Stimulated activated naive B cell treated with anti-CD40 and anti-IgM and Interleukin-4, amounts not matched to agents 10 μg/mL and 1 μg/mL and 100 μg/mL, for 72 hours (primary cell): Measurements from ENCODE around the gene EEFSEC.

ENCODE experiments used
- ATAC-seq, 2 donors: fragments of 150-1000 bp; cut with Tn5 transposase; replicated peaks; 2 replicates each; pipeline ENCODE4 v1.10.0; 2021; ENCODE audit warnings: moderate library complexity in 1 of 2
- DNase-seq: peaks from one replicate; pipeline ENCODE4 v3.0.0; 2021
- H3K27ac Mint-ChIP-seq: one replicate; pipeline ENCODE4 v1.8.0; 2022; ENCODE audit warnings: mild to moderate bottlenecking, mixed read lengths
- H3K27me3 Mint-ChIP-seq, 2 donors: one replicate each; pipeline ENCODE4 v1.8.0; 2022; ENCODE audit warnings: mixed read lengths in 2 of 2
- H3K36me3 Mint-ChIP-seq, 2 donors: one replicate each; pipeline ENCODE4 v1.8.0; 2022; ENCODE audit warnings: mixed read lengths in 2 of 2, mild to moderate bottlenecking in 1 of 2
- H3K4me1 Mint-ChIP-seq, 2 donors: one replicate each; pipeline ENCODE4 v1.8.0; 2022; ENCODE audit warnings: mixed read lengths in 2 of 2, mild to moderate bottlenecking in 1 of 2
- H3K4me3 Mint-ChIP-seq, 2 donors: one replicate each; pipeline ENCODE4 v1.8.0; 2022; ENCODE audit warnings: mild to moderate bottlenecking in 2 of 2, mixed read lengths in 2 of 2, moderate library complexity in 1 of 2
- H3K9me3 Mint-ChIP-seq, 2 donors: one replicate each; pipeline ENCODE4 v1.8.0; 2022; ENCODE audit warnings: mixed read lengths in 2 of 2, mild to moderate bottlenecking in 1 of 2

EEFSEC gene

DNA sequence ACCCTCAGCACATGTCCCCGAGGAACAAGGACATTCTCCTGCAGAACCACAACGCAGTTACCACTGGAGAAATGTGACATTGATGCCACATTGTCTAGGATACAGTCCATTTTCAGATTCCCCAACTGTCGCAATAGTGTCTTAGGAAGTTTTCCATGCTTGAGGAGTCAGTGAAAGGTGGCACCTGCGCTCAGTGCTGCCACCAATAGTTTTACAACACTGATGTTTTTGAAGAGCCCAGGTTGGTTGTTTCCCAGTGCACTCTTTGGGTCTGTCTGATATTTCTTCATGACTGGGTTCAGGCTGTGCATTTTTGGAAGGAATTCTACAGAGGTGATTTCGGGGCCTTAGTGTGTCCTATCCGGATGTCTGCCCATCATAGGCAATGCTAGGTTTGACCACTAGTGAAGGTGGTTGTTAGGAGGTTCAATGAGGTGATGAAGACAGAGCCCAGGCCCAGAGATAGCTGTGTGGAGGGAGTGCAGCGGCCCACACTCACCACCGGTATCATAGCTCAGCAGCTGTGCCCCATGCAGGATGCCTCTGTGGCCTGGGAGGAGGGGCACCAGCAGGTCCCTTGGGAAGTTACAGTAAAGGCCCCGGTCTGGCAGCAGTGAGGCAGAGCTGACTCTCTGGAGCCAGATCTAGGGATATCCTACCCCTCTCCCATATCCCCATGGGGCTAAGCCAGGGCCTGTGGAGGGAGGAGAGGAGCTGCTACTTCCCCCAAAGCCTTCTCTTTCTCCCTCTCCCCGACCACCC lies 216.8 kb downstream of the EEFSEC start:
- peak; percentile 41 for DNase-seq
- Mint-ChIP-seq H3K27ac (peak overlapping the region; percentile 73), H3K4me3 (no peak overlapping the region), H3K36me3 (peaks cover 24 to 44% of the 10 kb centered on the region in 2 donors), H3K27me3 (no peaks in the 10 kb centered on the region), H3K9me3 (no peaks in the 10 kb centered on the region), H3K4me1 (peaks cover 49 to 77% of the 10 kb centered on the region in 2 donors)
- ATAC-seq, result peak; percentile 77 to 81

GRCh38 chr3:128372281-128372680 lies 219.0 kb downstream of the EEFSEC start:
- Mint-ChIP-seq H3K4me1 (peaks cover 52 to 78% of the 10 kb centered on the region in 2 donors), H3K9me3 (no peaks in the 10 kb centered on the region), H3K4me3 (no peak overlapping the region), H3K27ac (no peak overlapping the region), H3K36me3 (peaks cover 16 to 48% of the 10 kb centered on the region in 2 donors), H3K27me3 (no peaks in the 10 kb centered on the region)
- ATAC-seq (peak in 1 of 2 donors; percentile 50), DNase-seq (peak; percentile 13)

- peaks cover 49 to 73% of the 10 kb centered on the region in 2 donors for H3K4me1 Mint-ChIP-seq
- H3K36me3 Mint-ChIP-seq, result peaks cover 13 to 47% of the 10 kb centered on the region in 2 donors
- H3K9me3 Mint-ChIP-seq, result no peaks in the 10 kb centered on the region
- H3K27me3 Mint-ChIP-seq, result no peaks in the 10 kb centered on the region
- no peak overlapping the region for H3K27ac Mint-ChIP-seq
- H3K4me3 Mint-ChIP-seq, result no peak overlapping the region
- DNase-seq (no peak), ATAC-seq (no peak)
Measured at GRCh38 chr3:128372707-128373533, 219.6 kb downstream of the EEFSEC start.

GRCh38 chr3:128374746-128375445 lies 221.6 kb downstream of the EEFSEC start:
- H3K27me3 Mint-ChIP-seq, result no peaks in the 10 kb centered on the region
- H3K27ac Mint-ChIP-seq, result peak overlapping the region; percentile 48

DNA sequence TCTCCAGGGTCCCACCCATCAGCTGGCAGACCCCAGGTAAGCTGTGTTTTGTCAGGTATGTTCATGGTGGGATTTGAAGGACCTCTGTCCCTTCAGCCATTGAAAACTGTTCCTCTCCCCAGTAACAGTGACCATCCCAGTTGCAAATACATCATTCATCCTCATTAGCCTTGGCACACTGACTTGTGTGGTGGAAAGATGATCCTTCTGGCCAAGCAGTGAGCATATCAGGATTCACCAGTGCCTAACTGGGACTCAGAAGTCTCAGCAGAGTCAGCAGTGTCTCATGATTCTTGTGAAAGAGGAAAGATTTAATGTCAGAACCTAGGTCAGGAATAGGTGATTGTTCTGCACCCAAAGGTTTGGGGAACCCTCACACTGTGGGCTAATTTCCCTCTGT lies 223.2 kb downstream of the EEFSEC start:
- no peak overlapping the region for H3K27ac Mint-ChIP-seq
- H3K9me3 Mint-ChIP-seq, result no peaks in the 10 kb centered on the region
- DNase-seq, result no peak
- H3K27me3 Mint-ChIP-seq, result no peaks in the 10 kb centered on the region
- H3K4me3 Mint-ChIP-seq, result no peak overlapping the region
- H3K4me1 Mint-ChIP-seq, result peaks cover 31 to 42% of the 10 kb centered on the region in 2 donors
- no peak for ATAC-seq
- H3K36me3 Mint-ChIP-seq, result peaks cover 12 to 54% of the 10 kb centered on the region in 2 donors

More at GRCh38 chr3:128374746-128375445, 221.6 kb downstream of the EEFSEC start:
- Mint-ChIP-seq H3K4me3 (no peak overlapping the region), H3K9me3 (no peaks in the 10 kb centered on the region), H3K36me3 (peaks cover 16 to 56% of the 10 kb centered on the region in 2 donors), H3K4me1 (peaks cover 44 to 58% of the 10 kb centered on the region in 2 donors)
- ATAC-seq (peak; percentile 69 to 82), DNase-seq (peak; percentile 24)

GRCh38 chr3:128378631-128379347 lies 225.5 kb downstream of the EEFSEC start:
- DNase-seq, result no peak
- no peaks in the 10 kb centered on the region for H3K27me3 Mint-ChIP-seq
- H3K9me3 Mint-ChIP-seq, result no peaks in the 10 kb centered on the region
- no peak for ATAC-seq
- no peak overlapping the region for H3K4me3 Mint-ChIP-seq
- H3K4me1 Mint-ChIP-seq, result peaks cover 20 to 29% of the 10 kb centered on the region in 2 donors
- no peak overlapping the region for H3K27ac Mint-ChIP-seq
- peaks cover 9 to 47% of the 10 kb centered on the region in 2 donors for H3K36me3 Mint-ChIP-seq

DNA sequence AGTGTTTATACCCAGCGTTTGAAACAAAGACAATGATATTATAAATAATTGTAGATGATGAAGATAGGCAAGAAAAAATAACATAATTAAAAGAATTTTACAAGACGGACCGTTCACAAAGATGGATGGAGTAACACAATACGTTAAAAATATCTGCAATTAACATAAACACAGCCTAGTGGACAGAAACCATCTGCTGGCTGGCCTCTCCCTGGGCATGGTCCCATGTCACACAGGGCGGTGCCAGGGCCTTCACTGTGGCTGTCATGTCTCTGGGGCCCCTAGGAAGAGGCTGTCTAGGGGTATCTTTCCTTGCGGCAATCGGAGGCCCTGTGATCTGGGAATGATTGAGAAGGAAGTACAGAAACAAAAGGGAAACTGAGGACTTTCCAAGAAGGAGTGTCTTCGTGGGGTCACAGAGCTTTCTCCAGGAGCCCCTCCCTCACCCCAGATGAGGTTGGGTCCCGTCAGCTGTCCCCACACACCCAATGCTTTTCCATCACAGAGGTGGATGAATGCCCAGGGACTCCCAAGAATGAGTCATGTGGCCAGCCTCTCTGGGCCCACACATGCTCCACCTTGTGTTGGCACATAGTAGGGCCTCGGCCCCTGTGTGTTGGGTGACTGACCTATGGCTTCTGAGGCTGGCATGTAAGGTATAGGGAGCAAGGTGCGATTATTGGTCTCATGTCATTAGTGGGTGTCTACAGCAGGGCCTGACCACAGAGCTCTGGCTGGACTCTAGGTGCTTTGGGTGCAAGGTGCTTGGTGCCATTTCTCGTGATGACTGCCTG lies 226.3 kb downstream of the EEFSEC start:
- peaks cover 19 to 23% of the 10 kb centered on the region in 2 donors for H3K4me1 Mint-ChIP-seq
- no peaks in the 10 kb centered on the region for H3K9me3 Mint-ChIP-seq
- DNase-seq, result no peak
- ATAC-seq, result no peak
- no peak overlapping the region for H3K27ac Mint-ChIP-seq
- H3K4me3 Mint-ChIP-seq, result no peak overlapping the region
- no peaks in the 10 kb centered on the region for H3K27me3 Mint-ChIP-seq
- peaks cover 13 to 50% of the 10 kb centered on the region in 2 donors for H3K36me3 Mint-ChIP-seq

DNA sequence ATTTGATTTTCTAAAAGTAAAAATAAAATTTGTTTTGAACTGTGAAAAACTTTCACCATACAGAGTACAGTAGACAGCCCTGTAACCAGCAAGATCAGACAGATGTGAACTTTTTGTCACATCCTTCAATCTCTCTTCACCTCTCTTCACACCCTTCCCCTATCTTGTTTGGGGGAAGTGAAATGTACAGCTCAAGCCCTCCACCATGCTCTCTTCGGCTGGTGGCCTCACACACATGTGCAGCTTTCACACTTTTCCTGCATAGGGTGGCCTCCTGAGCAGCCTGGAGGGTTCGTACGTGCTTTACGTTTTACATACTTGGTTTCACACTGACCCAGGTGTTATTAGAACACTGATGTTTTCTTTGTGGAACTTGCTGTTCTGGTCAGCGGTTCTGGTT lies 227.0 kb downstream of the EEFSEC start:
- Mint-ChIP-seq H3K4me3 (no peak overlapping the region), H3K9me3 (no peaks in the 10 kb centered on the region), H3K27ac (no peak overlapping the region), H3K27me3 (no peaks in the 10 kb centered on the region), H3K4me1 (peaks cover 12 to 16% of the 10 kb centered on the region in 2 donors), H3K36me3 (peaks cover 13 to 49% of the 10 kb centered on the region in 2 donors)
- DNase-seq, result no peak
- no peak for ATAC-seq

DNA sequence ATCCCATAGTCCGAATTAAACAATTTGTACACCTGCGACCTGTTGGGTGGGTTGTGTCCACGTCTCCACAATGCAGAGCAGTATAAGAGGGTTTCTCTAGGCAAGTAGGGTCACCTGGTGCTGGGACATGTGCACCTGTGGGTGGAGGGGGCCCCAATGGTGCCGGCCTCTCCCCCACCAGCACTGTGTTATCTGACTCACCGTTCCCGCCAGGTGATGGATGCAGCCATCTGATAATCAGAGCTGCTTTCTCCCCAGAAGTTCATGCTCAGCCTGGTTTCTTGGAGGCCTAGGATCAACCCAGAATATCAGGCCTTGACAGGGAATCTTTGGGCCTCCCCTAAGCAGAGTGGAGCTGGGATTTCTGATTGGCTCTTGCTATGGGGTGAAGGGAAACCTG lies 227.4 kb downstream of the EEFSEC start:
- ATAC-seq (no peak), DNase-seq (no peak)
- Mint-ChIP-seq H3K9me3 (no peaks in the 10 kb centered on the region), H3K27ac (no peak overlapping the region), H3K4me1 (peaks cover 10 to 12% of the 10 kb centered on the region in 2 donors), H3K4me3 (no peak overlapping the region), H3K27me3 (no peaks in the 10 kb centered on the region), H3K36me3 (peaks cover 13 to 48% of the 10 kb centered on the region in 2 donors)

DNA sequence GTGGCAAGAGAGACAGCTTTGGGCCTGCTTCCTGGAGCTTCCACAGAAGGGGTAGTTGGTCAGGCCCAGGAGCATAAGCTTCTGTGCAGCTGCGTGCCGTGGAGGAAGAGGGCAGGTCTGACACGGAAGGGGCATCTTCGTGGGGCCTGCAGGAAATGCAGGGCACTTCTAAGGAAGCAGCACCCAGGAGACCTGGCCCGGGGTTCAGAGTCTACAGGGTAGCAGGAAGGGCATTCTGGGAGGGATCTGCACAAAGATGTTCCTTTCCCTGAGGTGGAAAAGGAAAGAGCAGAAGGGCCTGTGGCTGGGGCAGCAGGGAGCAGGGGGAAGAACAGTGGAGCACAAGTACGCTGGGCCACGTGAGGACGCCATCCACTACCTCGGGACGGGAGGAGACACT lies 228.3 kb downstream of the EEFSEC start:
- peaks cover 13 to 47% of the 10 kb centered on the region in 2 donors for H3K36me3 Mint-ChIP-seq
- no peak overlapping the region for H3K4me3 Mint-ChIP-seq
- H3K27me3 Mint-ChIP-seq, result no peaks in the 10 kb centered on the region
- ATAC-seq (no peak), DNase-seq (no peak)
- no peaks in the 10 kb centered on the region for H3K9me3 Mint-ChIP-seq
- H3K27ac Mint-ChIP-seq, result no peak overlapping the region
- H3K4me1 Mint-ChIP-seq, result peaks cover 9 to 10% of the 10 kb centered on the region in 2 donors

GRCh38 chr3:128382221-128382807 lies 229.0 kb downstream of the EEFSEC start:
- H3K36me3 Mint-ChIP-seq, result peaks cover 16 to 46% of the 10 kb centered on the region in 2 donors
- ATAC-seq (no peak), DNase-seq (no peak)
- no peak overlapping the region for H3K27ac Mint-ChIP-seq
- H3K27me3 Mint-ChIP-seq, result no peaks in the 10 kb centered on the region
- H3K9me3 Mint-ChIP-seq, result no peaks in the 10 kb centered on the region
- no peak overlapping the region for H3K4me3 Mint-ChIP-seq
- H3K4me1 Mint-ChIP-seq, result peaks cover 9 to 10% of the 10 kb centered on the region in 2 donors

GRCh38 chr3:128383316-128384235 lies 230.3 kb downstream of the EEFSEC start:
- DNase-seq (no peak), ATAC-seq (no peak)
- H3K27me3 Mint-ChIP-seq, result no peaks in the 10 kb centered on the region
- H3K36me3 Mint-ChIP-seq, result peaks cover 14 to 42% of the 10 kb centered on the region in 2 donors
- H3K4me3 Mint-ChIP-seq, result no peak overlapping the region
- peaks cover 9 to 10% of the 10 kb centered on the region in 2 donors for H3K4me1 Mint-ChIP-seq
- no peak overlapping the region for H3K27ac Mint-ChIP-seq
- no peaks in the 10 kb centered on the region for H3K9me3 Mint-ChIP-seq
